DOHH2 (cell line): ENCODE measurements around the gene ETDB.
"Not testable (repeated sequence)": the region's sequence is repeated elsewhere in the genome, so short reads cannot be mapped to it uniquely, and the experiment has no call there.

Experiments used
- H3F3A ChIP-seq: fragments of 200-600 bp; sonication (generic), shearing (Covaris generic); 2 replicates; pipeline ENCODE4 v1.6.0; 2016; ENCODE audit warnings: antibody characterized with exemption, mild to moderate bottlenecking; ENCODE audit not compliant: control insufficient read depth, insufficient read depth
- H3K27ac ChIP-seq: fragments of 200-600 bp; sonication (generic); 2 replicates; pipeline ENCODE4 v1.5.1; 2014; ENCODE audit warnings: low read depth, mild to moderate bottlenecking, low read length, moderate library complexity
- H3K27me3 ChIP-seq: fragments of 200-600 bp; sonication (generic); 2 replicates; pipeline ENCODE4 v1.6.1; 2014; ENCODE audit warnings: mild to moderate bottlenecking, low read length, mixed read lengths; ENCODE audit not compliant: control insufficient read depth
- H3K36me3 ChIP-seq: fragments of 200-600 bp; sonication (generic); 2 replicates; pipeline ENCODE4 v1.6.1; 2014; ENCODE audit warnings: mild to moderate bottlenecking, low read length, moderate library complexity, mixed read lengths; ENCODE audit not compliant: control insufficient read depth
- H3K4me1 ChIP-seq: fragments of 200-600 bp; sonication (generic); 2 replicates; pipeline ENCODE4 v1.6.1; 2014; ENCODE audit warnings: mild to moderate bottlenecking, low read length, mixed read lengths; ENCODE audit not compliant: control insufficient read depth
- H3K4me2 ChIP-seq: fragments of 200-600 bp; sonication (generic); 2 replicates; pipeline ENCODE4 v1.6.0; 2014; ENCODE audit warnings: mild to moderate bottlenecking, low read length, moderate library complexity
- H3K4me3 ChIP-seq: fragments of 200-600 bp; sonication (generic); 2 replicates; pipeline ENCODE4 v1.5.1; 2014; ENCODE audit warnings: mild to moderate bottlenecking, low read length, mixed read lengths
- H3K79me2 ChIP-seq: fragments of 200-600 bp; sonication (generic); 2 replicates; pipeline ENCODE4 v1.6.1; 2014; ENCODE audit warnings: mild to moderate bottlenecking, low read length, mixed read lengths; ENCODE audit not compliant: control insufficient read depth
- H3K9me2 ChIP-seq: fragments of 200-600 bp; sonication (generic); replicated peaks from 2 replicates; pipeline ENCODE4 v1.6.1; 2014; ENCODE audit warnings: mild to moderate bottlenecking, low read length, mixed read lengths; ENCODE audit not compliant: control insufficient read depth
- H3K9me3 ChIP-seq: fragments of 200-600 bp; sonication (generic); 2 replicates; pipeline ENCODE4 v1.6.1; 2014; ENCODE audit warnings: antibody characterized with exemption, low read length, mixed read lengths; ENCODE audit not compliant: control insufficient read depth, insufficient read depth
- H4K20me1 ChIP-seq: fragments of 200-600 bp; sonication (generic); 2 replicates; pipeline ENCODE4 v1.6.0; 2014; ENCODE audit warnings: low read depth, mild to moderate bottlenecking, antibody characterized with exemption, low read length, moderate library complexity; ENCODE audit not compliant: control insufficient read depth, insufficient read depth
- CTCF ChIP-seq: fragments of 200-600 bp; sonication (generic); IDR thresholded peaks from one replicate; pipeline ENCODE4 v1.5.1; 2014; ENCODE audit warnings: antibody characterized with exemption, mild to moderate bottlenecking, low read depth, low read length; ENCODE audit not compliant: poor library complexity, severe bottlenecking
- EZH2phosphoT487 ChIP-seq: fragments of 200-600 bp; sonication (generic); IDR thresholded peaks from 2 replicates; pipeline ENCODE4 v1.6.1; 2017; ENCODE audit warnings: borderline replicate concordance, mild to moderate bottlenecking, antibody characterized with exemption, low read length, moderate library complexity, mixed read lengths

ETDB gene

GRCh38 chrX:135109554-135109953, 10.8 kb downstream of the ETDB start:
- no peak overlapping the region for H3K4me3 ChIP-seq
- no peaks in the 10 kb centered on the region for H4K20me1 ChIP-seq
- H3K9me3 ChIP-seq, result no peaks in the 10 kb centered on the region; the same call in 1 of the 2 replicates
- no peaks in the 10 kb centered on the region for H3F3A ChIP-seq
- no peak overlapping the region for H3K27ac ChIP-seq
- H3K4me2 ChIP-seq, result no peak overlapping the region
- no peaks in the 10 kb centered on the region for H3K79me2 ChIP-seq
- H3K9me2 ChIP-seq, result no peaks in the 10 kb centered on the region
- no peaks in the 10 kb centered on the region for H3K4me1 ChIP-seq
- no peaks in the 10 kb centered on the region for H3K36me3 ChIP-seq
- H3K27me3 ChIP-seq, result no peaks in the 10 kb centered on the region
- no peak for TF ChIP-seq EZH2phosphoT487
- TF ChIP-seq CTCF, result no peak

- Histone ChIP-seq H3K27me3 (no peaks in the 10 kb centered on the region), H3F3A (no peaks in the 10 kb centered on the region), H3K9me3 (no peaks in the 10 kb centered on the region), H3K36me3 (no peaks in the 10 kb centered on the region), H3K4me1 (no peaks in the 10 kb centered on the region), H3K79me2 (no peaks in the 10 kb centered on the region), H4K20me1 (no peaks in the 10 kb centered on the region), H3K4me2 (no peak overlapping the region), H3K27ac (no peak overlapping the region), H3K9me2 (no peaks in the 10 kb centered on the region), H3K4me3 (no peak overlapping the region)
- TF ChIP-seq CTCF, result no peak
- no peak for TF ChIP-seq EZH2phosphoT487
Measured at GRCh38 chrX:135099493-135099783, 20.9 kb downstream of the ETDB start.

DNA sequence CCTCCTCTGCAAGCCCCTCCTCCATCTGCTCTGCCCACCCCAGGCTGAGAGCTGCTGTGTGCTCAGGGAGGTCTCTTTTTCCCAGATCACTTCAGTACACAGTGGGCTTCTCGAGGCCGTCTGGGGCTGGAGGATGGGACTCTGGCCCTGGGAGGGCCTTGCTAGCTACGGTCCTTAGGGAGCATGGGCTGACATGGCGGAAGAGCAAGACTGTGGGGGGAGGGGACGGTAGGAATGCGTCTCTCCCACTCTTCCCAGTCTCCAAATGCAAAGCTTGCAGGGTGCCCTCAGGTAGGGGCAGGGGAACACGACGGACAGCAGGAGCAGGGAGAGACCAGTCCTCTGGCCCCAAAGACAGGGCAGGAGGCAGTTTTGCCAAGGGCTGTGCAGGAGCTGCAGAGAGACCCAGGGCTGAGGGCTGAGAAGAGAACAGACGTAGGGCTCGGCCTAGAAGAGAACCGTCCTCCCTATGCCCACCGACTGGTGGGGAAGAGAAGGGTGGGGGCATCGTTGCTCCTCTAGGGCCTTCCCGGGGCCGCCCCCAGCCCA, 23.1 kb downstream of the ETDB start:
- H4K20me1 ChIP-seq, H3K27ac ChIP-seq, H3F3A ChIP-seq, H3K9me3 ChIP-seq, H3K4me1 ChIP-seq, H3K4me3 ChIP-seq, H3K27me3 ChIP-seq, H3K36me3 ChIP-seq, H3K9me2 ChIP-seq, H3K4me2 ChIP-seq, H3K79me2 ChIP-seq: not testable (repeated sequence)

- H3K27me3 ChIP-seq, result no peaks in the 10 kb centered on the region
- no peak overlapping the region for H3K4me3 ChIP-seq
- H3K9me2 ChIP-seq, result no peaks in the 10 kb centered on the region
- H3F3A ChIP-seq, result no peaks in the 10 kb centered on the region
- H3K9me3 ChIP-seq, result no peaks in the 10 kb centered on the region
- no peaks in the 10 kb centered on the region for H3K79me2 ChIP-seq
- H3K4me2 ChIP-seq, result no peak overlapping the region
- H3K4me1 ChIP-seq, result no peaks in the 10 kb centered on the region
- TF ChIP-seq EZH2phosphoT487, result no peak
- no peak for TF ChIP-seq CTCF
- no peaks in the 10 kb centered on the region for H4K20me1 ChIP-seq
- no peaks in the 10 kb centered on the region for H3K36me3 ChIP-seq
- no peak overlapping the region for H3K27ac ChIP-seq
Measured at GRCh38 chrX:135095715-135096114, 24.6 kb downstream of the ETDB start.
